ENCODE results near the gene SETD9. TPM values are rescaled to one million over a fixed set of nuclear protein-coding genes. Genes with fewer than 3 reads are reported as not detected.

The SETD9 gene
- total and polyA plus RNA-seq, 2 of the 13 experiments (the other 11 are each of a cell fraction or from before 2014, with no cell fraction given), result 4.8 to 17.8 TPM

GRCh38 chr5:56909294-56910209 is at the start of gene SETD9 (continued):
- TF ChIP-seq ZNF552 (CRISPR knock-in tag; IDR thresholded peaks at IDR 0.05; ENCODE audit: borderline replicate concordance), result peak; percentile 52; the same call in 1 of the 2 replicates
- 0 out of 2 replicates have a peak, but pooled peaks have one; percentile 8 for TF ChIP-seq ZNF34 (CRISPR knock-in tag; IDR thresholded peaks at IDR 0.05; ENCODE audit: borderline replicate concordance)
- TF ChIP-seq MEIS2 (CRISPR knock-in tag; IDR thresholded peaks at IDR 0.05), result peak; percentile 42; the same call in 1 of the 2 replicates
- TF ChIP-seq FOXK1 (CRISPR knock-in tag; IDR thresholded peaks at IDR 0.05; ENCODE audit: borderline replicate concordance, low read depth), result peak; percentile 31; the same call in 1 of the 2 replicates
- 0 out of 2 replicates have a peak, but pooled peaks have one; percentile 22 for TF ChIP-seq NAIF1 (CRISPR knock-in tag; IDR thresholded peaks at IDR 0.05; ENCODE audit: borderline replicate concordance)
- TF ChIP-seq NR2C2 (CRISPR knock-in tag; IDR thresholded peaks at IDR 0.05; ENCODE audit: borderline replicate concordance), result peak; percentile 65
- peak; percentile 75; the same call in 1 of the 2 replicates for TF ChIP-seq KLF12 (CRISPR knock-in tag; IDR thresholded peaks at IDR 0.05; ENCODE audit: borderline replicate concordance)
- TF ChIP-seq HDAC1 (CRISPR knock-in tag; IDR thresholded peaks at IDR 0.05), result peak; percentile 67
- TF ChIP-seq ZNF710 (CRISPR knock-in tag; IDR thresholded peaks at IDR 0.05; ENCODE audit: borderline replicate concordance), result 0 out of 2 replicates have a peak, but pooled peaks have one; percentile 34
- peak; percentile 49; the same call in 1 of the 2 replicates for TF ChIP-seq ZNF614 (CRISPR knock-in tag; IDR thresholded peaks at IDR 0.05; ENCODE audit: borderline replicate concordance)
- peak; percentile 70; the same call in 1 of the 2 replicates for TF ChIP-seq ZNF616 (CRISPR knock-in tag; IDR thresholded peaks at IDR 0.05; ENCODE audit: low read depth)
- no peak for TF ChIP-seq MIXL1 (CRISPR knock-in tag; IDR thresholded peaks at IDR 0.05)
- TF ChIP-seq ZNF343 (CRISPR knock-in tag; IDR thresholded peaks at IDR 0.05), result peak; percentile 66; the same call in 1 of the 2 replicates
- TF ChIP-seq DZIP1 (CRISPR knock-in tag; IDR thresholded peaks at IDR 0.05), result peak; percentile 27; the same call in 1 of the 2 replicates
- TF ChIP-seq ZNF670 (CRISPR knock-in tag; IDR thresholded peaks at IDR 0.05; ENCODE audit: borderline replicate concordance), result peak; percentile 71; the same call in 1 of the 2 replicates
- peak; percentile 35; the same call in 1 of the 2 replicates for TF ChIP-seq HDAC2 (CRISPR knock-in tag; IDR thresholded peaks at IDR 0.05)
- TF ChIP-seq RBFOX2 (IDR thresholded peaks at IDR 0.05; ENCODE audit: low read depth, low read length), result peak; percentile 95
- TF ChIP-seq ZNF777 (CRISPR knock-in tag; IDR thresholded peaks at IDR 0.05), result peak; percentile 95
- peak; percentile 11; the same call in 1 of the 2 replicates for TF ChIP-seq ZNF772 (CRISPR knock-in tag; IDR thresholded peaks at IDR 0.05)
- TF ChIP-seq FOXC1 (CRISPR knock-in tag; IDR thresholded peaks at IDR 0.05; ENCODE audit: borderline replicate concordance), result peak; percentile 50; the same call in 1 of the 2 replicates
- TF ChIP-seq THAP11 (CRISPR knock-in tag; IDR thresholded peaks at IDR 0.05), result peak; percentile 49
- 0 out of 2 replicates have a peak, but pooled peaks have one; percentile 13 for TF ChIP-seq JUN (CRISPR knock-in tag; IDR thresholded peaks at IDR 0.05)
- 0 out of 2 replicates have a peak, but pooled peaks have one; percentile 10 for TF ChIP-seq CBX5 (CRISPR knock-in tag; IDR thresholded peaks at IDR 0.05; ENCODE audit: borderline replicate concordance)

Data from HepG2 (cell line).